Hepatic stellate cell (primary cell): ENCODE measurements around the gene TBC1D1.
A peak's percentile ranks its signal among the peaks of the same experiment; 100 is the strongest.

ENCODE experiments used
- DNase-seq: peaks from one replicate; pipeline ENCODE4 v3.0.0; 2011; ENCODE audit warnings: low spot score

TBC1D1 gene

GRCh38 chr4:37885496-37885895, 5.4 kb upstream of the TBC1D1 start:
- peak; percentile 72 for DNase-seq

- peak; percentile 54 for DNase-seq
Measured at GRCh38 chr4:37889849-37890800, 759 bp upstream of the TBC1D1 start.

GRCh38 chr4:37891260-37892159, 626 bp downstream of the TBC1D1 start:
- peak; percentile 55 for DNase-seq

- no peak for DNase-seq
Measured at GRCh38 chr4:37892641-37893040, 1.8 kb downstream of the TBC1D1 start.

- DNase-seq = no peak
Measured at GRCh38 chr4:37893164-37893563, 2.3 kb downstream of the TBC1D1 start.

GRCh38 chr4:37895271-37895670, 4.4 kb downstream of the TBC1D1 start:
- DNase-seq = no peak

GRCh38 chr4:37896206-37896860, 5.4 kb downstream of the TBC1D1 start:
- no peak for DNase-seq

DNA sequence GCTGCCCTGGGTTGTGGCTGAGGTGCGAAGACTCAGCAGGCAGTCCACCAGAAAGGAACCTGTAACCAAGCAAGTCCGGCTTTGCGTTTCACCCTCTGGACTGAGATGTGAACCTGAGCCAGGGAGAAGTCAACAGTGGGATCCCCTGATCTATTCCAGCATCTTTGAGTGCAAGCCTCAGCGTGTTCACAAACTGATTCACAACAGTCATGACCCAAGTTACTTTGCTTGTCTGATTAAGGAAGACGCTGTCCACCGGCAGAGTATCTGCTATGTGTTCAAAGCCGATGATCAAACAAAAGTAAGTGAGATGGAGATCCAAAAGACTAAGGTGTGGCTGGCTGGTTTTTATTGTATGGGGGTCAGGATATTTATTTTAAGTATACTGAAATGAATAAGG, 11.3 kb downstream of the TBC1D1 start:
- DNase-seq = no peak

DNA sequence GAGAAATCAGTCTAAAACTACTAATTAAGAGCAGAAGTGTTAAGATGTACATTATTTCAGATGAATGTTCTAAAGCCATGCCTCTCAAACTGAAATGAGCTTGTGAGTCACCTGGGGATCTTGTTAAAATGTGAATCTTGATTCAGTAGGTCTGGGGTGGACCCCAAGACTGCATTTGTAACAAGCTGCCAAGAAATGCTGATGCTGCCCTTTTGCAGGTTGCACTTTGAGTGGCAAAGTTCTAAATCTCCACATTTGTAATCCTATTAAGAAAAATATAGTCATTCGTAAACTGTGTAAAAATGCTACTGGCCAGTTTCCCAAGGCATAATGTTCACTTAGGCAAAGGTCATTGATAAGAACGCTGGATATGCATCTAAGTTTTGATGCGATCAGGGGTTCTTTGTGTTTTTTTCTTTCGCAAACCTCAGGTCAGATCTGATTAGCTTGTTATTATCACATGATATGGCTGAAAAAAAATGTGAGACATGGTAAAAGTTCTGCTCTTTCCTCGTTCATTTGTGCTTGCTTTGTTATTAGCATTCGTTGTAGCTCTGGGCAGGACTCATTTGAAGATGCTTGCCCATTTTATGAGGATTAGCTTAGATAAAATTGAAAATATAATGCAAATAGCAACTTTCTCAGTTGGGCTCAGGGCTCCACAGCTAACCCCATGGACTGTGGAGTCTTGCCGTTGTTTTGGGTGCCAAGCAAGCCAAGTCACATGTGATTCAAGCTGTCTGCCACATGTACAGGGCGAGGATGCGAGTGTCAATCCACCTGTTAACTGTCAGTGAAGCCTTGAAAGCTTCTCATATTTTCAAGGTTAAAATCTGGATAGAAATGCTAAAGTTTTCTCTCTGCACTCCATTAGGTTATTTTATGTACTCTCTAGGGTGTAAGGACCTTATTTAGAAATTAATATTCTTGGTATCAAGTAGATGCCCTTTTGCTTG, 12.1 kb downstream of the TBC1D1 start:
- no peak for DNase-seq

GRCh38 chr4:37903901-37904300, 13.0 kb downstream of the TBC1D1 start:
- DNase-seq = no peak

DNA sequence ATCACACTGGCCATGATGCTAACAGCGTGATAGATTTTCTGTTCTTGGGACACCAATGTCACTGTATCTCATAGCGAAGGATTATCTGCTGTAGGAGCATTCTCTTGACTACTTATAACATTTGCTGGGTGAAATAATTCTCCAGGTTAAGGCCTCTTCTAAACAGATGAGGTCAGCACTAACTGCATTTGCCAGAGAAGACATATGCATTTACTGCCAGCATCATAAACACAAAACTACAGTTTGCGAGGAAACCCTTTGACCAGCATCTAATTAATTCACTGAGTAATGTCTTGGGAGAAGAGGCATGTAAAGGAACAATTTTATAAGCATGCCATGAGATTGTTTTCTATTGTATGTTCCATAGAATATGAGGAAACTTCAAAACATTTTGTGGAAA, 13.9 kb downstream of the TBC1D1 start:
- no peak for DNase-seq

GRCh38 chr4:37905533-37906169, 14.8 kb downstream of the TBC1D1 start:
- no peak for DNase-seq

GRCh38 chr4:37908488-37909331, 17.8 kb downstream of the TBC1D1 start:
- peak; percentile 53 for DNase-seq

DNA sequence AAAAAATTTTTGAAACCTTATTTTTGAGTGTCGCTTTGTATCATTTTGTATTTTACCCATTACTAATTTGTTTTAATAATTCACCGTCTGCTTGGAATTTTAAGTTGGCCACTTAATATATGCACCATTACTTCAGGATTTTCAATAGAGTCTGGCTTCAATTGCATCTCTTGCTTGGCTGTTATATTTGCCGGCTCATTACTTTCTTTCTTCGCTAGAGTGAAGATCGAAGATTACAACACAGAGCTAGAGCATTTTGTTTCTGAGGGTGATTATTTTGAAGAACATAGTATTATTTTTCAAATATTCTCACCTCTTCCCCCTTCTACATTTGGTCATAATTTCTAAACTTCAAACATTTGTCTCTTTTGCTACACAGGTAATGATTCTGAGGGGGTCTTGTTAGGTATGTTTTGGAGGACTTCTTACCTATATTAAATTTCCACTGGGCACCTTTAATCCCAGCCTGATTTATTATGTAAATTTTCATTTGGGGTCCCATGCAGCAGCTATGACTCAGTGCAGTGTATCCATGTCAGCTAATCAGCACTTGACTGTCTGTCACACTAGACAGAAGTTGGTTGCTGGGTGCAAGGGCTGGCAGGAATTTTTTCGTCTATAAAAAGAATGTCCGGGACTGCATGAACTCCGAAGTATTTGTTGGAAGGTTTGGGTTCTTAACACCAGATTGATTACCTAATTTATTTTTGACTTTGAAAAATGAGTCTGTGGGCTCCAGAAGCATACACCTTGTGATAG, 18.6 kb downstream of the TBC1D1 start:
- no peak for DNase-seq

GRCh38 chr4:37910091-37910486, 19.2 kb downstream of the TBC1D1 start:
- no peak for DNase-seq

- no peak for DNase-seq
Measured at GRCh38 chr4:37914539-37914938, 23.7 kb downstream of the TBC1D1 start.

- no peak for DNase-seq
Measured at GRCh38 chr4:37917388-37917787, 26.5 kb downstream of the TBC1D1 start.

GRCh38 chr4:37918653-37919052, 27.8 kb downstream of the TBC1D1 start:
- no peak for DNase-seq

- peak; percentile 40 for DNase-seq
Measured at GRCh38 chr4:37922328-37922727, 31.4 kb downstream of the TBC1D1 start.
